NCI-H345 treated with DMSO at 0.1 percent for 48 hours (cell line): ENCODE data around the gene MARK3.
"Not testable (repeated sequence)": the region's sequence is repeated elsewhere in the genome, so short reads cannot be mapped to it uniquely, and the experiment has no call there.

Experiments
- DNase-seq: peaks from one replicate; lab custom pipeline; 2025; ENCODE audit not compliant: unreplicated experiment; lab: John Stamatoyannopoulos, UW

MARK3 gene

GRCh38 chr14:103524002-103524935, 139.1 kb downstream of the MARK3 start:
- DNase-seq, result no peak

- not testable (repeated sequence) for DNase-seq
Measured at GRCh38 chr14:103525430-103526246, 140.4 kb downstream of the MARK3 start.

GRCh38 chr14:103526247-103526913, 141.2 kb downstream of the MARK3 start:
- DNase-seq, result no peak

DNA sequence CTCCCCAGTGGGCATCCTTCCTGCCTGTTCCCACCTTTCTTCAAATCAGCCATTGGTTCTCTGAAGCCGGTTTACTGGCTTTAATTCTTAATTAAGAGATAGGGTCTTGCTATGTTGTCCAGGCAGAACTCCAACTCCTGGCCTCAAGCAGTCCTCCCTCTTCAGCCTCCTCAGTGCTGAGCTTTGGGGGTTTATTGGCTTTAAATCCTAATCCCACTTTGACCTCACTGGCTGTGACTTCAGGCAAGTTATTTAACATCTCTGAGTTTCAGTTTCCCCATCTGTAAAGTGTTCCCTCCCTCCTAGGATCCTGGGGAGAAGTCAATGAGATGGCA, 141.7 kb downstream of the MARK3 start:
- no peak for DNase-seq

- no peak for DNase-seq
Measured at GRCh38 chr14:103527408-103528145, 142.4 kb downstream of the MARK3 start.

DNA sequence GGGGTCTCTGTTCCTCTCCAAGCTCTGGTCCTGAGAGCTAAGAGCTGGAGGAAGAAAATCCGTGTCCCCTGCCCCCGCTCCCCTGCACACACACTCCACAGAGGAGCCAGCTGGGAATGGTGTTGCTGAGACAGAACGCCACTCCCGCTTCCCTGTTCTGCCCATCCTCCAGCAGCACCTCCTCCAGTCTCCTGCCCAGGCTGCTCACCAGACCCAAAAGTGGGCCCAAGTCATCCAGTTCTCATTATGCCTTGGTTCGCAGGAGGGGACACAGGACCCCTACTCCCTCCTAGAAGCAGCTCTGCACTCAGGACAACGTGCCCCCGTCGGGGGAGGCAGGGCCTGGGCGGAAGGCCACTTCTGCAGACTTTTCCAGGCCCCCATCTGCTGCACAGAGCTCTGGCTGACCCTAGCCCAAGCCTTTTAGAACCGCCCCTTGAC, 143.0 kb downstream of the MARK3 start:
- no peak for DNase-seq

GRCh38 chr14:103528587-103529382, 143.6 kb downstream of the MARK3 start, which contains the start of gene TRMT61A:
Gene TRMT61A, plus strand, starts transcription at chr14:103529196. Its CDS starts 783 bp downstream, at chr14:103529979.
- peak; percentile 67 for DNase-seq

DNA sequence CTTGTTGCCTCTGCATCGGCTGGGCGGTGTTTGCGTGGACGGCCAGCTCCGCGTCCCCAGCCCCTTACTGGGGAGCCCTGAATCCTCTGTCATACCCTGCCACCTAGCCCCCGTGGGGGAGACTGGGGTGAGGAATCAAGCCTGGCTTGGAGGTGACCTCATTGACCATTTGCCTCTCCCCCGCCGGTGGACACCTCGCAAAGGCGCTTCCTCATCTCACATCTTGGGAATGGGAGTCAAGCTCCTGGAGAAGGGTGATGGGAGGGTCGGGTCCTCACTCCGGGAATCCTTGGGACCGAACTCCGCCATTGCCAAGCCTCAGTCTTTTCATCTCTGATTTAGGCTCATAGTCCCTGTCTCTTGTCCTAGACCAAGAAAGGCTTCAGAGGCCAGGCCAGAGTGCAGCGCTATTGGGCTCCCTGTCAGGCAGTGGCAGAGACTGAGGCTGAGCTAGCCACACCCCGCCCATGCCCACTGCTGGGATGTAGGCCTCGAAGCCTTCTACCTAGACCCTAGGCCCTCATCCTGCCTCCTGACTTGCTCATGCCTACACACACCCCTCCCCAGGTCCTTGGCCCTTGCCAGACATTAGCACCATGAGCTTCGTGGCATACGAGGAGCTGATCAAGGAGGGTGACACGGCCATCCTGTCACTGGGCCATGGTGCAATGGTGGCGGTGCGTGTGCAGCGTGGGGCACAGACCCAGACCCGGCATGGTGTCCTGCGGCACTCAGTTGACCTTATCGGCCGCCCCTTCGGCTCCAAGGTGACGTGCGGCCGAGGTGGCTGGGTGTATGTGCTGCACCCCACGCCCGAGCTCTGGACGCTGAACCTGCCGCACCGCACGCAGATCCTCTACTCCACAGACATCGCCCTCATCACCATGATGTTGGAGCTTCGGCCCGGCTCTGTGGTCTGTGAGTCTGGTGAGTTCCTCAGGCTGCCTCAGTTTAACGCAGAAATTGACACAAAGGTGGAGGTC, 144.5 kb downstream of the MARK3 start:
- no peak for DNase-seq

DNA sequence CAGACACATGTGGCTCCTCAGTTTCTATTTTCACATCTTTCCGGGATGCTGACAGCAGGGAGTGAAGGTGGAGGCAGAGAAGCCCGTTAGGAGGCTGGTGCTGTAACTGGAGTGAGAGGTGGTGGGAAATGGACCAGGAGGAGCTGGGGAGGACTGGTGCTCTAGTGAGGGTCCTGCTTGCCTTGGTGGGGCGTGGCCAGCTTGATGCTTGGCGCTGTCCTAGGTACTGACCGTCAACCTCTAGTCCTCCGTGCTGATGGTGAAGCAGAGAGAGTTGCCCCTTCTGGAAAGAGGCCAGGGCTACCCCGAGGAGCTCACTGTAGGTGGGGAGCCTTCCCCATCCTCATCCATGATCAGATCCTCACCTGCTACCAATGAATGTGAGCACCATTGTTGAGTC, 145.2 kb downstream of the MARK3 start:
- no peak for DNase-seq

DNA sequence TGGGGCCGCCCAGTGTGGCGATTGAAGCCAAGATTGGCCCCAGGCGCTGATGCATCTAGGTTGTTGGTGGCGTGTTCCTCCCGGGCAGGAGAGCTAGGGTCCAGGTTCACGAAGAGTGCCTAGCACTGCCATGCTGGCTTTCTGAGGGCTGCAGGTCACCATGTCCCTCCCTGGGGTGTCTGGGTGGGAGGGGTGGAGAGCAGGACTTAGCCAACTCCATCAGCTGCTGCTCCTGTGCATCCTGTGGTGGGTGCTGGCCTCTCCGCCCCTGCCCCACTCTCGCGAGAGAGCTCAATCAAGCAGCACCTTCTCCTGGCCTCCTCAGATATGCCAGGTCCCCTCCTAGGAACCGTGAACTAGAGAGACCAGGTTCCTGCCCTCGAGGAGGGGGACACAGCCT, 145.6 kb downstream of the MARK3 start:
- DNase-seq, result no peak

- DNase-seq, result no peak
Measured at GRCh38 chr14:103531421-103532215, 146.4 kb downstream of the MARK3 start.

- DNase-seq, result no peak
Measured at GRCh38 chr14:103532216-103533136, 147.3 kb downstream of the MARK3 start.

DNA sequence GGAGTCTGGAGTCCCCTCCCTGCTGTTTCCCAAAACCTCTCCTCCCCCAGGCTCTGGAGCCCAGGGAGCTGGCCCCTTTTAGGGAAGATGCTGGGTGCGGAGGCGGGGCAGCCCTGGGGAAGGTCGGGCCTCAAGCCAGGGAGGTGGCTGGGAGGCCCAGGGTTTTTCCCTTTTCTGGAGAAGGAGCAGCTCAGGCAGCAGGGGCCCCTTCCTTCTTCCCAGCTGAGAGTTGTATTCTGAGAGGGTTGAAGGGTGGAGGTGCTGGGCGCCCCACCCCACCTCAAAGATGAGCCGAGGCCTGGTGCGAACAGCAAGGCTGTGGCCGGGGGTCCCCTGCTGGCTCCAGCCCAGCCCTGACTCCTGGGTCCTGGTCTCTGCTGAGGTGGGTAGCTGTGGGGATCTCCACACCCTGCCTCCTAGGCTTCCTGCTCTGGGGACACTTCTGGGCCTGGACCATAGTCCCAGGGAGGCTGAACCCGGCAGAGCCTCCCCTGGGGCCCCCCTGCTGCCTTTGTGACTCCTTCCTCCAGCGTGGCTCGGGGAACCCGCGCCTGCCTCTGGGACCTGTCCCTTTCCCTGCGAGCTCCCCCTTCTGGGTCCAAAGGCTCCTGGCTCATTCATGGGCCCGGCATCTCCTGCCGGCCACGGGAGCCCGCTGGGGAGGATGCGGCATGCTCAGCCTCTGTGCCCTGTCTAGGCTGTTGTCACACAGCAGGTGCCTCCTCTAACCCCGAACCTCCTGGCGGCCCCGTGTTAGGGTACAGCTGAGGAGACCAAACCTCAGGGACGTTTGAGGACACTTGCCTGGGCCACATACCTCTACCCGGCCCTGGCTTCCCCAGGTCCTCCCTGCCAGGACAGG, 148.2 kb downstream of the MARK3 start:
- no peak for DNase-seq

- DNase-seq, result no peak
Measured at GRCh38 chr14:103533999-103534575, 148.9 kb downstream of the MARK3 start.

DNA sequence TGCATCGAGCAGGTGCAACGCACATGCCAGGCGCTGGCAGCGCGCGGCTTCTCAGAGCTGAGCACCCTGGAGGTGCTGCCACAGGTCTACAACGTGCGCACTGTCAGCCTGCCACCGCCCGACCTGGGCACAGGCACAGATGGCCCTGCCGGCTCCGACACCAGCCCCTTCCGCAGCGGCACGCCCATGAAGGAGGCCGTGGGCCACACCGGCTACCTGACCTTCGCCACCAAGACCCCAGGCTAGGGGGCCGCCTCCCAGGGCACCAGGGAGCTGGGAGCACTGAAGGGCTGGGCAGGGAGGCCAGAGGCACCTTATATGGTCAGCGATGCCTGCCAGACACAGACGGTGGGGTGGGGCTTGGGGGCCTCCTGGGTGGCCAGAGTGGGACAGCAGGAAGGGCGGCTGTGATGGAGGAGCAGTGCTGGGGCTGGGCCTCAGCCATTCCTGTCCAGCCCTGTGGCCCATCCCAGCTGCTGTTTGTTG, 149.4 kb downstream of the MARK3 start:
- DNase-seq, result no peak
